IPS-NIHi11 (cell line): ENCODE measurements around the gene B9D1.
A peak's percentile ranks its signal among the peaks of the same experiment; 100 is the strongest.

ENCODE experiments used
- DNase-seq: peaks from one replicate; pipeline ENCODE4 v3.0.0; 2012; ENCODE audit warnings: mixed read lengths, low spot score

B9D1 gene

GRCh38 chr17:19318611-19319010, 43.9 kb downstream of the B9D1 start:
- DNase-seq = no peak

- peak; percentile 88 for DNase-seq
Observed at GRCh38 chr17:19317359-19318095, 45.0 kb downstream of the B9D1 start.

- no peak for DNase-seq
Observed at GRCh38 chr17:19316761-19317358, 45.7 kb downstream of the B9D1 start.

- no peak for DNase-seq
Observed at GRCh38 chr17:19315104-19315503, 47.4 kb downstream of the B9D1 start.

- no peak for DNase-seq
Observed at GRCh38 chr17:19313746-19314651, 48.5 kb downstream of the B9D1 start.

- DNase-seq = no peak
Observed at GRCh38 chr17:19313066-19313745, 49.3 kb downstream of the B9D1 start.

- DNase-seq = no peak
Observed at GRCh38 chr17:19312406-19312805, 50.1 kb downstream of the B9D1 start.

GRCh38 chr17:19311421-19312215, 50.9 kb downstream of the B9D1 start:
- no peak for DNase-seq

- DNase-seq = no peak
Observed at GRCh38 chr17:19311016-19311415, 51.5 kb downstream of the B9D1 start.

GRCh38 chr17:19310151-19310550, 52.4 kb downstream of the B9D1 start:
- no peak for DNase-seq

GRCh38 chr17:19309701-19310100, 52.8 kb downstream of the B9D1 start:
- DNase-seq = no peak

- DNase-seq = no peak
Observed at GRCh38 chr17:19308398-19308797, 54.1 kb downstream of the B9D1 start.

- DNase-seq = no peak
Observed at GRCh38 chr17:19307521-19307920, 55.0 kb downstream of the B9D1 start.

- DNase-seq = no peak
Observed at GRCh38 chr17:19306160-19307111, 56.1 kb downstream of the B9D1 start.

- no peak for DNase-seq
Observed at GRCh38 chr17:19305761-19306159, 56.8 kb downstream of the B9D1 start.

- no peak for DNase-seq
Observed at GRCh38 chr17:19305256-19305655, 57.3 kb downstream of the B9D1 start.

GRCh38 chr17:19304751-19305150, 57.8 kb downstream of the B9D1 start:
- no peak for DNase-seq

GRCh38 chr17:19304209-19304608, 58.3 kb downstream of the B9D1 start:
- no peak for DNase-seq

GRCh38 chr17:19303367-19303776, 59.2 kb downstream of the B9D1 start:
- no peak for DNase-seq

- no peak for DNase-seq
Observed at GRCh38 chr17:19302791-19303331, 59.7 kb downstream of the B9D1 start.
